Sigmoid colon (tissue), 7 donors: Measurements from ENCODE around the gene SLC46A2. TPM values are rescaled to one million over a fixed set of nuclear protein-coding genes. Genes with fewer than 3 reads are reported as not detected.

Experiments used
- DNase-seq: peaks from one replicate; pipeline ENCODE4 v3.0.0-alpha.2; 2019
- H3K27ac ChIP-seq, 4 donors: fragments of 200-600 bp; sonication (generic); one replicate each; pipeline ENCODE4 v1.5.1; 2016 to 2019; ENCODE audit warnings: mild to moderate bottlenecking in 1 of 4
- H3K27me3 ChIP-seq, 3 donors: fragments of 200-600 bp; sonication (generic); one replicate each; pipeline ENCODE4 v1.5.1; 2019; ENCODE audit warnings: mild to moderate bottlenecking in 1 of 3
- H3K36me3 ChIP-seq, 4 donors: fragments of 200-600 bp; sonication (generic); one replicate each; pipeline ENCODE4 v1.5.1; 2016 to 2019
- H3K4me1 ChIP-seq, 4 donors: fragments of 200-600 bp; sonication (generic); one replicate each; pipeline ENCODE4 v1.5.1; 2017 to 2019
- H3K4me3 ChIP-seq, 4 donors: fragments of 200-600 bp; sonication (generic); one replicate each; pipeline ENCODE4 v1.5.1; 2017 to 2019; ENCODE audit warnings: mild to moderate bottlenecking in 2 of 4, moderate library complexity in 1 of 4
- H3K9me3 ChIP-seq, 4 donors: fragments of 200-600 bp in 3 of 4; sonication (generic) in 3 of 4; one replicate each; pipeline versions ENCODE4 v1.5.1 to v1.6.1; 2013 to 2019
- CTCF ChIP-seq, 4 experiments: fragments of 450-650 bp in 3 of 4; fragments of 200-600 bp in 1 of 4; IDR thresholded peaks; one replicate each; pipeline ENCODE4 v1.5.1; 2016 to 2019; ENCODE audit warnings: antibody characterized with exemption in 4 of 4, mild to moderate bottlenecking in 3 of 4, moderate library complexity in 2 of 4
- EP300 ChIP-seq, 4 donors: sonication (generic); formaldehyde crosslinking; IDR thresholded peaks; one replicate each; pipeline ENCODE4 v1.6.1; 2017; ENCODE audit warnings: antibody characterized with exemption in 4 of 4
- POLR2A ChIP-seq, 2 donors: fragments of 450-650 bp; IDR thresholded peaks; one replicate each; pipeline ENCODE4 v1.6.1; 2016; ENCODE audit warnings: antibody characterized with exemption in 2 of 2, mild to moderate bottlenecking in 2 of 2, moderate library complexity in 2 of 2
- POLR2AphosphoS5 ChIP-seq, 4 donors: sonication (generic); formaldehyde crosslinking; IDR thresholded peaks; one replicate each; pipeline ENCODE4 v1.6.1; 2017; ENCODE audit warnings: antibody characterized with exemption in 4 of 4
- WGBS, 2 donors: extraction: QIAGEN DNeasy Blood & Tissue Kit; methylation state at CpG; one replicate each; pipeline ENCODE4 v1.1.7; 2013; 5-methylcytosine and 5-hydroxymethylcytosine counted together
- intact Hi-C: fragments of 100-400 bp; cut with DNase I; formaldehyde crosslinking; loops from one replicate; pipeline ENCODE4 v1.15.1; 2023
- polyA plus RNA-seq, 3 donors: library from polyadenylated mRNA; stranded (reverse); fragments of 200-250 nt; gene quantifications; one replicate each; pipeline ENCODE4 v1.2.3, GENCODE V29; 2013
- total RNA-seq, 4 donors: library from RNA; depleted of rRNA; stranded (reverse); fragments of >200 nt; gene quantifications; one replicate each; pipeline ENCODE4 v1.1.0, GENCODE V29; 2016
- donor health status: healthy with polysubstance abuse.
- donor health status: Bipolar disorder and iron deficiency.
- donor health status: healthy.

The SLC46A2 gene
- total and polyA plus RNA-seq, 7 donors: 0.07 to 0.36 TPM; not detected in 5

- no peak for TF ChIP-seq POLR2AphosphoS5 (IDR thresholded peaks at IDR 0.05)
- TF ChIP-seq CTCF (IDR thresholded peaks at IDR 0.05): no peak
- no peak for TF ChIP-seq POLR2A (IDR thresholded peaks at IDR 0.05)
- TF ChIP-seq EP300 (IDR thresholded peaks at IDR 0.05): no peak
- H3K4me3 ChIP-seq: no peak overlapping the region
- intact Hi-C loops: no loop called here
- H3K36me3 ChIP-seq: peaks cover 0 to 32% (median 9%) of the 10 kb centered on the region in 4 donors
- peaks cover 0 to 16% (median 4%) of the 10 kb centered on the region in 4 donors for H3K4me1 ChIP-seq
- no peaks in the 10 kb centered on the region for H3K9me3 ChIP-seq
- peak overlapping the region in 1 of 4 donors; percentile 43 for H3K27ac ChIP-seq
- no peak for DNase-seq
- H3K27me3 ChIP-seq: no peaks in the 10 kb centered on the region
- WGBS, 2 donors: 55 to 88% methylated on average over 2 of the region's 2 CpGs
Observed at GRCh38 chr9:112863746-112864145, 26.9 kb downstream of the SLC46A2 start.

- Histone ChIP-seq H3K9me3 (no peaks in the 10 kb centered on the region), H3K27me3 (no peaks in the 10 kb centered on the region), H3K4me1 (peaks cover 0 to 16% (median 4%) of the 10 kb centered on the region in 4 donors), H3K36me3 (peaks cover 0 to 27% (median 7%) of the 10 kb centered on the region in 4 donors), H3K27ac (peak overlapping the region in 3 of 4 donors; percentile 35 to 55 (median 43)), H3K4me3 (no peak overlapping the region)
- no peak for TF ChIP-seq EP300 (IDR thresholded peaks at IDR 0.05)
- WGBS, 2 donors: 18 to 39% methylated on average over 4 of the region's 4 CpGs
- intact Hi-C loops: no loop called here
- peak; percentile 71 for DNase-seq
Observed at GRCh38 chr9:112863214-112863613, 27.5 kb downstream of the SLC46A2 start.

DNA sequence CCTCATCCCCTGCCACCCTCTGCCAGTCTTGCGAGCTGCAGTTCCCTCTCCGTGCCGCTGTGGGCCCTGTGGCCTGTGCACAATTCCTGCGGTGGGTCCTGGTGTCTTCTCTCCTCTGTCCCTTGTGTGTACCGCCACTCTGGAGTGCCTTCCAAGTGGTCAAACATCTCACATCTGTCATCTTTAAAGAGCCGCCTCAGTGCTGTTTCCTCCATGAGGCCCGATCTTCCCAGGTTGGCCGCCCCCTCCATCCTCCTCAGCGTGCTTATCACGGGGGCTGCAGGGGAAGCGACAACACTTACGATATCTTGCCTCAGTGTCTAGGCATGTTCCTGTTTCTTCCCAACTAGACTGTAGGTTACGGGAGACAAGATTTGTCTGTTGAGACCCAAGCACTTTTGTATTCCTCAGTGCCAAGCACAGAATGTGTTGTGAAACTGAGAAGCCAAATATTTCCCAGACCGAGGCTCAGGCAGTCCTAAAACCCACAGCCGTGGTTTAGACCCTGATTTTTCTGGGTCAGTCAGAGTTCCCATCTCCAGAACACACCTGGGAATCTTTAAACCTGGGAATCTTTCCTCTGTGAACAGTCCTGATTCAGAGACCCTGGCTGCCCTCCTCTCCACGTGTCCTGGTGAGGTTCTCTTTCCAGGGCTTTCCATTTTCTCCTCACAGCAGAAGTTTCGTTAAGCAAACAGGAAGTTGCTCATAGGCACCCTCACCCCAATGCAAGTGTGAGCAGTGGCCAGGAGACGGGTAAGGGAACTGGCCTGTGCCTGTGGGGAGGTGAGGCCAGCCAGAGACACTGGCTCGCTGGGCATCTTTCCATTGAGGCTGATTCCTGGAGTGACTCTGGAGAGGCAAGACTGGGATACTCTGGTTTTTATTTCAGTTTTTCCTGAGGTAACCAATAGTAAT is 28.8 kb downstream of the SLC46A2 start:
- Histone ChIP-seq H3K27ac (peak overlapping the region in 3 of 4 donors; percentile 35 to 55 (median 43)), H3K36me3 (peaks cover 0 to 20% (median 7%) of the 10 kb centered on the region in 4 donors), H3K9me3 (no peaks in the 10 kb centered on the region), H3K4me3 (no peak overlapping the region), H3K4me1 (peaks cover 0 to 16% (median 4%) of the 10 kb centered on the region in 4 donors), H3K27me3 (no peaks in the 10 kb centered on the region)
- 75 to 89% methylated on average over 19 of the region's 19 CpGs for WGBS, 2 donors
- DNase-seq: peak; percentile 69
- intact Hi-C loops: no loop called here
- no peak for TF ChIP-seq POLR2A (IDR thresholded peaks at IDR 0.05)

- peak overlapping the region in 2 of 4 donors; percentile 35 to 55 for H3K27ac ChIP-seq
- H3K4me3 ChIP-seq: no peak overlapping the region
- intact Hi-C loops: no loop called here
- peaks cover 0 to 20% (median 5%) of the 10 kb centered on the region in 4 donors for H3K36me3 ChIP-seq
- DNase-seq: no peak
- TF ChIP-seq CTCF (IDR thresholded peaks at IDR 0.05) (no peak), POLR2AphosphoS5 (IDR thresholded peaks at IDR 0.05) (no peak), EP300 (IDR thresholded peaks at IDR 0.05) (no peak)
- H3K9me3 ChIP-seq: no peaks in the 10 kb centered on the region
- H3K27me3 ChIP-seq: no peaks in the 10 kb centered on the region
- H3K4me1 ChIP-seq: peaks cover 0 to 16% (median 4%) of the 10 kb centered on the region in 4 donors
- 81 to 93% methylated on average over 3 of the region's 3 CpGs for WGBS, 2 donors
Observed at GRCh38 chr9:112861155-112861554, 29.5 kb downstream of the SLC46A2 start.

DNA sequence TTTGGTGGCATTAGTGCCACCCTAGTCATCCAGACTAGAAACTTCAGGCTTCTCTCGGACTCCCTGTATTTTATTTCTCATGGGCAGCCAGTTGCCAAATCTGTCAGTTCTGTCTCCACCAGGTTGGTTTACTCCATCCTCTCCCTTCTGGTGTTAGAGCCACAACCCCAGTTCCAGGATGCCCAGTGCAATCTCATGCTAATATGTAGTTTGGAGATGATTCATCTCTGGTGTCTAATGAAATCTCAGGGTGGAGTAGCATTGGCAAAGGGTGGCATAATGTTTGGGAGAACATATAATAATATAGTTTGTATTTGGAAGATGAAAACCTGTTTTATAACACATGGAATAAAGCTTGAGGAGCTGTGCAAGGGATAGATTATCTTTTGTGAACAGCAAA is 30.2 kb downstream of the SLC46A2 start:
- Histone ChIP-seq H3K27ac (no peak overlapping the region), H3K4me1 (peaks cover 0 to 16% (median 4%) of the 10 kb centered on the region in 4 donors), H3K9me3 (no peaks in the 10 kb centered on the region), H3K27me3 (no peaks in the 10 kb centered on the region), H3K4me3 (no peak overlapping the region), H3K36me3 (peaks cover 0 to 15% (median 2%) of the 10 kb centered on the region in 4 donors)
- TF ChIP-seq EP300 (IDR thresholded peaks at IDR 0.05) (no peak), CTCF (IDR thresholded peaks at IDR 0.05) (no peak), POLR2AphosphoS5 (IDR thresholded peaks at IDR 0.05) (no peak), POLR2A (IDR thresholded peaks at IDR 0.05) (no peak)
- DNase-seq: no peak
- intact Hi-C loops: no loop called here
- 94% methylated on average over 1 of the region's 1 CpG for WGBS, 2 donors
